Purkinje cell (primary cell): ENCODE results near the gene INTS12. TPM values are rescaled to one million over a fixed set of nuclear protein-coding genes. Genes with fewer than 3 reads are reported as not detected.

ENCODE experiments used
- polyA plus RNA-seq: library from polyadenylated mRNA; unstranded; fragments of >200 nt; fragmentation: Nextera tagmentation; gene quantifications from 2 replicates; pipeline ENCODE4 v1.2.1, GENCODE V29; 2014

The INTS12 gene
- polyA plus RNA-seq, result 28.4 and 28.8 TPM in 2 replicates

GRCh38 chr4:105708181-105709080 is at the start of gene INTS12, which contains the start of gene GSTCD:
TSS of gene INTS12 (minus strand) at chr4:105708689. CDS start at chr4:105700005, 8,684 bp downstream.
TSS of gene GSTCD (plus strand) at chr4:105708784. CDS start at chr4:105717614, 8,830 bp downstream.

Other genes starting within 250 kb of the INTS12 start
- gene PPA2, start 234.6 kb downstream of the INTS12 start, polyA plus RNA-seq, result 211 and 218 TPM in 2 replicates
- 0.65 TPM in 1 of 2 replicates, not detected in the other for gene ARHGEF38, start 156.1 kb downstream of the INTS12 start, polyA plus RNA-seq
- gene GSTCD, start 95 bp upstream of the INTS12 start, polyA plus RNA-seq, result 1.9 and 5.5 TPM in 2 replicates
- 0.55 TPM in 1 of 2 replicates, not detected in the other for gene NPNT, start 186.8 kb upstream of the INTS12 start, polyA plus RNA-seq